H1 (cell line): Measurements from ENCODE around the gene DAG1. TPM values are rescaled to one million over a fixed set of nuclear protein-coding genes. Genes with fewer than 3 reads are reported as not detected.

Experiments used
- CTCF ChIA-PET: fragments of 300-600 bp; sonication (Branson Sonifier 250); formaldehyde crosslinking; loops from one replicate; lab custom pipeline; 2021; ENCODE audit not compliant: partially characterized antibody; lab: Charles Lee
- POLR2A ChIA-PET: fragments of 300-600 bp; sonication (Branson Sonifier 250); formaldehyde crosslinking; loops from one replicate; lab custom pipeline; 2021; ENCODE audit warnings: inconsistent platforms; ENCODE audit not compliant: partially characterized antibody; lab: Charles Lee
- DNase-seq, 2 experiments: peaks; one replicate each; pipeline versions ENCODE4 v3.0.0 to v3.0.0-alpha.2; 2010 to 2022; ENCODE audit warnings: low spot score in 2 of 2, low read depth in 1 of 2, mixed read lengths in 1 of 2
- FAIRE-seq: peaks from 2 replicates; lab custom pipeline; 2011; peaks lifted over from hg19 to GRCh38; lab: Jason Lieb, UNC
- H2AFZ ChIP-seq: 2 replicates; pipeline ENCODE4 v1.8.1; 2012; ENCODE audit warnings: low read length, inconsistent platforms
- H2AK5ac ChIP-seq: 2 replicates; pipeline ENCODE4 v1.6.1; 2013; ENCODE audit warnings: low read depth, low read length
- H2BK120ac ChIP-seq: replicated peaks from 2 replicates; pipeline ENCODE3; 2013; ENCODE audit warnings: low read depth, low read length, inconsistent platforms
- H2BK12ac ChIP-seq: 2 replicates; pipeline ENCODE4 v1.6.1; 2013; ENCODE audit warnings: low read depth, low read length
- H2BK15ac ChIP-seq: 2 replicates; pipeline ENCODE4 v1.6.1; 2013; ENCODE audit warnings: low read length
- H2BK20ac ChIP-seq: 2 replicates; pipeline ENCODE4 v1.6.1; 2013; ENCODE audit warnings: low read length
- H2BK5ac ChIP-seq: 2 replicates; pipeline ENCODE4 v1.6.1; 2013; ENCODE audit warnings: low read depth, low read length
- H3K14ac ChIP-seq: 2 replicates; pipeline ENCODE4 v1.6.1; 2013; ENCODE audit warnings: inconsistent platforms; ENCODE audit not compliant: insufficient read length
- H3K18ac ChIP-seq: 2 replicates; pipeline ENCODE4 v1.6.1; 2013; ENCODE audit warnings: low read length; ENCODE audit errors: extremely low read depth
- H3K23ac ChIP-seq: 2 replicates; pipeline ENCODE4 v1.6.1; 2013; ENCODE audit warnings: inconsistent platforms; ENCODE audit not compliant: insufficient read length
- H3K23me2 ChIP-seq: 2 replicates; pipeline ENCODE4 v1.6.1; 2013; ENCODE audit warnings: low read depth, low read length
- H3K27ac ChIP-seq: 2 replicates; pipeline ENCODE4 v1.6.1; 2011; ENCODE audit warnings: low read depth, low read length, inconsistent platforms
- H3K27me3 ChIP-seq, 4 experiments: replicated peaks in 1 of 4; 1 replicate in 1 of 4; 2 replicates in 3 of 4; pipeline versions ENCODE4 v1.6.1 to v1.8.1; 2011 to 2013; ENCODE audit warnings: low read length in 3 of 4, mild to moderate bottlenecking in 3 of 4, inconsistent platforms in 2 of 4, mixed read lengths in 2 of 4, moderate library complexity in 1 of 4; ENCODE audit not compliant: control insufficient read depth in 3 of 4, insufficient read depth in 3 of 4; ENCODE audit errors: extremely low read depth in 1 of 4
- H3K36me3 ChIP-seq, 4 experiments: 2 replicates each; pipeline versions ENCODE4 v1.6.1 to v1.8.1; 2011 to 2013; ENCODE audit warnings: mild to moderate bottlenecking in 4 of 4, low read length in 3 of 4, moderate library complexity in 2 of 4, control low read depth in 1 of 4, inconsistent platforms in 1 of 4; ENCODE audit not compliant: insufficient read depth in 4 of 4, control insufficient read depth in 2 of 4
- H3K4ac ChIP-seq: replicated peaks from 2 replicates; pipeline ENCODE3; 2013; ENCODE audit warnings: low read length, low read depth, mixed read lengths, inconsistent platforms; ENCODE audit not compliant: insufficient read length
- H3K4me1 ChIP-seq, 4 experiments: replicated peaks in 1 of 4; 1 replicate in 1 of 4; 2 replicates in 3 of 4; pipeline versions ENCODE4 v1.6.1 to v1.8.1; 2011 to 2013; ENCODE audit warnings: low read length in 3 of 4, inconsistent platforms in 2 of 4, mixed read lengths in 1 of 4; ENCODE audit not compliant: insufficient read depth in 4 of 4, control insufficient read depth in 3 of 4
- H3K4me2 ChIP-seq, 2 experiments: 2 replicates each; pipeline versions ENCODE4 v1.6.1 to v1.8.1; 2011 to 2013; ENCODE audit warnings: low read depth in 2 of 2, low read length in 2 of 2, control low read depth in 1 of 2, inconsistent platforms in 1 of 2, mild to moderate bottlenecking in 1 of 2; ENCODE audit not compliant: insufficient read depth in 1 of 2
- H3K4me3 ChIP-seq, 4 experiments: fragments of 200-600, 300-600 bp in 1 of 4; sonication (generic), shearing (Covaris generic), sonication (Bioruptor Twin) in 1 of 4; 2 replicates each; pipeline versions ENCODE4 v1.5.1 to v1.8.1; 2011 to 2016; ENCODE audit warnings: low read length in 4 of 4, low read depth in 3 of 4, control low read depth in 2 of 4, inconsistent platforms in 2 of 4, mild to moderate bottlenecking in 2 of 4, mixed read lengths in 1 of 4, moderate library complexity in 1 of 4; ENCODE audit not compliant: insufficient read depth in 2 of 4; ENCODE audit errors: extremely low read depth in 1 of 4
- H3K56ac ChIP-seq: replicated peaks from 2 replicates; pipeline ENCODE3; 2013; ENCODE audit warnings: low read depth, mild to moderate bottlenecking, mixed read lengths, low read length, inconsistent platforms; ENCODE audit not compliant: insufficient read length
- H3K79me1 ChIP-seq: 2 replicates; pipeline ENCODE4 v1.6.1; 2013; ENCODE audit warnings: low read depth, low read length, control low read depth
- H3K79me2 ChIP-seq, 2 experiments: 2 replicates each; pipeline versions ENCODE4 v1.6.1 to v1.8.1; 2012 to 2013; ENCODE audit warnings: low read length in 2 of 2, mild to moderate bottlenecking in 2 of 2, inconsistent platforms in 1 of 2; ENCODE audit not compliant: insufficient read depth in 2 of 2, control insufficient read depth in 1 of 2
- H3K9ac ChIP-seq, 4 experiments: replicated peaks in 1 of 4; 1 replicate in 1 of 4; 2 replicates in 3 of 4; pipeline versions ENCODE4 v1.6.1 to v1.8.1; 2011 to 2013; ENCODE audit warnings: low read depth in 3 of 4, low read length in 3 of 4, control low read depth in 2 of 4, mild to moderate bottlenecking in 2 of 4, moderate library complexity in 2 of 4, inconsistent platforms in 1 of 4; ENCODE audit errors: extremely low read depth in 1 of 4
- H3K9me3 ChIP-seq, 2 experiments: 2 replicates each; pipeline versions ENCODE4 v1.6.1 to v1.8.1; 2012 to 2013; ENCODE audit warnings: mild to moderate bottlenecking in 2 of 2, moderate library complexity in 2 of 2, control low read depth in 1 of 2, inconsistent platforms in 1 of 2, low read depth in 1 of 2, low read length in 1 of 2, mixed read lengths in 1 of 2; ENCODE audit not compliant: insufficient read depth in 2 of 2
- H4K20me1 ChIP-seq, 2 experiments: replicated peaks in 1 of 2; 2 replicates each; pipeline versions ENCODE3 to v1.8.1; 2011 to 2013; ENCODE audit warnings: inconsistent platforms in 2 of 2, low read length in 2 of 2, mild to moderate bottlenecking in 1 of 2; ENCODE audit not compliant: insufficient read depth in 2 of 2, control insufficient read depth in 1 of 2
- H4K5ac ChIP-seq: 2 replicates; pipeline ENCODE4 v1.6.1; 2013; ENCODE audit warnings: low read length, low read depth, mixed read lengths, inconsistent platforms; ENCODE audit not compliant: insufficient read length
- H4K8ac ChIP-seq: 2 replicates; pipeline ENCODE4 v1.8.0; 2013; ENCODE audit warnings: mild to moderate bottlenecking, moderate library complexity, low read length, inconsistent platforms; ENCODE audit not compliant: insufficient read depth; ENCODE audit errors: extremely low read depth
- H4K91ac ChIP-seq: replicated peaks from 2 replicates; pipeline ENCODE3; 2013; ENCODE audit warnings: low read length, mixed read lengths, inconsistent platforms; ENCODE audit not compliant: insufficient read length
- WGBS, 2 experiments: shearing (Covaris generic) in 1 of 2; methylation state at CpG; one replicate each; pipeline versions ENCODE4 v1.1.6 to v1.1.7; 2013 to 2015; ENCODE audit warnings: low lambda C conversion rate in 2 of 2, mixed read lengths in 2 of 2, inconsistent platforms in 1 of 2, low coverage in 1 of 2, missing lambda C conversion rate in 1 of 2; ENCODE audit not compliant: insufficient replicate concordance in 2 of 2, insufficient coverage in 1 of 2, insufficient read length in 1 of 2; ENCODE audit errors: extremely low coverage in 1 of 2, missing lambda C conversion rate in 1 of 2; 5-methylcytosine and 5-hydroxymethylcytosine counted together
- polyA plus RNA-seq, 7 experiments: library from polyadenylated mRNA; depleted of rRNA in 3 of 7; stranded (reverse) in 5 of 7; unstranded in 2 of 7; fragments of >200 nt in 5 of 7; fragments of 200-250 nt in 2 of 7; gene quantifications; 1 replicate in 5 of 7; 2 replicates in 1 of 7; 4 replicates in 1 of 7; pipeline versions ENCODE4 v1.2.1 to v1.2.3, GENCODE V29; 2011 to 2013; ENCODE audit warnings: missing spikeins in 2 of 7, mixed read lengths in 2 of 7
- total RNA-seq: library from RNA; stranded (reverse); fragmentation: NEBNext Ultra II Directional; extraction: Animal tissue kit (Norgen Biotek cat#: 25700); gene quantifications from 2 replicates; pipeline ENCODE4 v1.2.1, GENCODE V29; 2021

DAG1 gene
- total and polyA plus RNA-seq, 2 of the 8 experiments (the other 6 are each of a cell fraction or from before 2014, with no cell fraction given) = 97.5 to 138 TPM

- CTCF ChIA-PET = interaction anchor here (0.6 to 5.8 kb wide), 52 partner anchors 9 to 520 kb away, joined by 3 to 159 read pairs (median 5); partner anchors contain the start of genes BSN and DAG1
- POLR2A ChIA-PET = interaction anchor here (0.6 to 2.7 kb wide), 17 partner anchors 12 to 199 kb away, joined by 3 to 21 read pairs (median 4); partner anchors contain the start of genes BSN, DAG1 and USP4
- no peak overlapping the region for H2BK12ac ChIP-seq
Observed at GRCh38 chr3:49539659-49540560, 69.8 kb downstream of the DAG1 start.

More at GRCh38 chr3:49539659-49540560, 69.8 kb downstream of the DAG1 start:
- Histone ChIP-seq H2AK5ac (no peak overlapping the region), H3K27me3 (no peaks in the 10 kb centered on the region), H3K56ac (no peak overlapping the region), H3K23me2 (peaks cover 3% of the 10 kb centered on the region; the same call in 1 of the 2 replicates), H2BK15ac (no peak overlapping the region), H3K9ac (peak overlapping the region in 2 of 4 experiments; percentile 47 to 54; a peak in 4 of 7 replicates), H3K27ac (no peak overlapping the region), H2BK120ac (no peak overlapping the region), H3K4me2 (peak overlapping the region; percentile 78 to 88), H3K79me2 (no peaks in the 10 kb centered on the region), H3K4me1 (peaks cover 0 to 21% (median 3%) of the 10 kb centered on the region in 4 experiments; a peak in 6 of 7 replicates), H2BK20ac (no peak overlapping the region), H3K23ac (no peak overlapping the region), H3K79me1 (no peaks in the 10 kb centered on the region), H3K36me3 (no peaks in the 10 kb centered on the region), H2BK5ac (peak overlapping the region; percentile 56; the same call in 1 of the 2 replicates), H4K20me1 (peaks cover 0 to 7% of the 10 kb centered on the region in 2 experiments), H3K18ac (peak overlapping the region; percentile 72; the same call in 1 of the 2 replicates), H4K5ac (peak overlapping the region; percentile 34), H3K14ac (no peak overlapping the region), H2AFZ (peak overlapping the region; percentile 88), H3K9me3 (no peaks in the 10 kb centered on the region), H4K91ac (peak overlapping the region; percentile 62), H4K8ac (peak overlapping the region; percentile 84), H3K4me3 (peak overlapping the region; percentile 26 to 71 (median 60)), H3K4ac (no peak overlapping the region)
- DNase-seq = peak; percentile 87 to 99
- FAIRE-seq = no peak
- 4% methylated on average over 41 of the region's 63 CpGs; no CpG with 5 or more reads in 1 of the 2 experiments for WGBS, 2 experiments
